ENCODE data around the gene PALD1. TPM values are rescaled to one million over a fixed set of nuclear protein-coding genes. Genes with fewer than 3 reads are reported as not detected.

Gene PALD1
- total and polyA plus RNA-seq, 4 experiments from 2014 or later, result not detected

DNA sequence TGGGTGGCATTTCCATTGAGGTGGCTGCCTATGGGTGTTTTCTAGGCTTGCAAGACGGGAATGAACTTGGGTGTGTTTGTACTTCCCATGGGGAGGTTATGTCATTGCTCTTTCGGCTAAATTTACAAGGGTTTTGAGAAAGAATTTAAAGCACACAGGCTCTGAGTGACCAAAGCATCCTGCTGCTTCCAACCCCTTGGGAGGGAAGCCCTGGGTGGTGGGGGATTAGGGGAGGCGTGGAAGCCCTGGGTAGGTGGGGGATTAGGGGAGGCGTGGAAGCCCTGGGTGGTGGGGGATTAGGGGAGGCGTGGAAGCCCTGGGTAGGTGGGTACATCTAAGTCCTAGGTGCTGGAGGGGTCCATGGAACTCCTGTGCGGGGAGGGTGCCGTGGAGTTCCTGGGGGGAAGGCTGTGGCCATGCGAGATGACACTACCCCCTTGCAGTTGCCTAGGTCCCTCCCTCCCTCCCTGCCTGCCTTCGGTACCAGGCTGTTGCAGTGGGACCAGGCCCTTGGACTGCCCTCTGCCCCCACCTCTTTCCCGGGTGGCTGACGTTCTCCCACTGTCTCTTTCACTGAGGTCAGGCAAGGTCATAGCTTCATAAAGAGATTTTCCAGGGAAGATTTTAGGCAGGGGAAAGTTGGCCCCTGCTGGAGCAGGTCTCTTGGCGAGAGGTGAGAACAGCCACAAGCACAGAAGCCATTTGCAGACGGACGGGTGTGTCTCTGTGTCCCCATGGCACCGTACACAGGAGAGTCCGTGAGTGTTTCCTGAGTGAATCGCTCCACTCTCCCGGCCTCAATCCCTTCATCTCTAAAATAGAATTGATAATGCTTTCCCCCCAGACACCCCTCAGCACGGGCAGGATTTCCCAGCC, 104.5 kb downstream of the PALD1 start:
- Histone ChIP-seq H3K27ac (ENCODE audit: low read depth, low read length) (no peak overlapping the region), H3K27me3 (ENCODE audit: insufficient read depth, low read length) (no peaks in the 10 kb centered on the region), H3K4me3 (ENCODE audit: low read length in 2 of 2) (no peak overlapping the region), H3K4me1 (ENCODE audit: insufficient read depth, low read length) (peaks cover 24% of the 10 kb centered on the region), H3K36me3 (ENCODE audit: insufficient read depth, low read length) (no peaks in the 10 kb centered on the region), H3K9me3 (ENCODE audit: control insufficient read depth in 1 of 2, low read length in 2 of 2) (no peaks in the 10 kb centered on the region)
- DNase-seq, result no peak
- Mint-ChIP-seq H3K9me3 (no peaks in the 10 kb centered on the region), H3K27ac (no peak overlapping the region), H3K4me3 (no peak overlapping the region), H3K36me3 (no peaks in the 10 kb centered on the region), H3K27me3 (no peaks in the 10 kb centered on the region), H3K4me1 (peaks cover 18 to 22% (median 21%) of the 10 kb centered on the region in 4 donors)
- ChIA-PET CTCF (ENCODE audit: partially characterized antibody) (no interaction called here), POLR2A (ENCODE audit: partially characterized antibody) (no interaction called here)
- intact Hi-C loops (cut with micrococcal nuclease), result no loop called here

DNA sequence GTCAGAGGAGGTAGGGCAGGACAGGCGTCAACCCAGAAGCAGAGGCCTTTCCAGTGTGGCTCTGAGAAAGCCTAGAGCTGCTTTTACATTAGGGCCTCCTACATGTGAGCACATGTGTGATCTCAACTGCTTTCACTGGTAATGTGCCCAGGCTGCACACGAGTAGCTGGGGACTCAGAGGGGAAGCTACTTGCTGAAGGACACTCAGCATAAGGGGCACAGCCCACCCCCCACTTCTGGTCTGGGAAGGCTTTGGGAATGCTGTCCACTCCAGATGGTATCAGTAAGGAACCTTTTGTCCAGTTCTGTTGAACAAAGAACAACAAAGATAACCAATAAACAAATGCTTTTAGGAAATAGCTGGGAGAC, 105.1 kb downstream of the PALD1 start:
- no peaks in the 10 kb centered on the region for H3K36me3 Mint-ChIP-seq
- POLR2A ChIA-PET (ENCODE audit: partially characterized antibody), result no interaction called here
- peaks cover 12 to 16% (median 15%) of the 10 kb centered on the region in 4 donors for H3K4me1 Mint-ChIP-seq
- DNase-seq, result no peak
- Histone ChIP-seq H3K4me3 (ENCODE audit: low read length in 2 of 2) (no peak overlapping the region), H3K4me1 (ENCODE audit: insufficient read depth, low read length) (peaks cover 18% of the 10 kb centered on the region), H3K27ac (ENCODE audit: low read depth, low read length) (no peak overlapping the region), H3K9me3 (ENCODE audit: control insufficient read depth in 1 of 2, low read length in 2 of 2) (no peaks in the 10 kb centered on the region), H3K27me3 (ENCODE audit: insufficient read depth, low read length) (no peaks in the 10 kb centered on the region), H3K36me3 (ENCODE audit: insufficient read depth, low read length) (no peaks in the 10 kb centered on the region)
- H3K4me3 Mint-ChIP-seq, result no peak overlapping the region
- H3K27ac Mint-ChIP-seq, result no peak overlapping the region
- H3K27me3 Mint-ChIP-seq, result peaks cover 0 to 2% of the 10 kb centered on the region in 2 donors
- H3K9me3 Mint-ChIP-seq, result no peaks in the 10 kb centered on the region
- intact Hi-C loops (cut with micrococcal nuclease), result no loop called here
- CTCF ChIA-PET (ENCODE audit: partially characterized antibody), result no interaction called here

DNA sequence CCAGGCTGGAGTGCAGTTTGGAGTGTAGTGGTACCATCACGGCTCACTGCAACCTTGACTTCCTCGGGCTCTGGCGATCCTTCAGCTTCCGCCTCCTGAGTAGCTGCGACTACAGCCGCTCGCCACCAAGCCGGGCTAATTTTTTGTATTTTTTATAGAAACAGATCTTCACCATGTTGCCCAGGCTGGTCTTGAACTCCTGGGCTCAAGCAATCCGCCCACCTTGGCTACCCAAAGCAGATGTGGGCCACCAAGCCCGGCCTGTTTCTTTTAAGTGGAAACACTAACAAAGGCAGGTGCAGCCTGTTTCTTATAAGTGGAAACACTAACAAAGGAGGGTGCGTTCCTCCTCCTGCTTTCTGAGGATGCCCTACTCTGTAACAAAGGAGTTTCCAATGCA, 105.8 kb downstream of the PALD1 start:
- no peaks in the 10 kb centered on the region for H3K9me3 ChIP-seq (ENCODE audit: control insufficient read depth in 1 of 2, low read length in 2 of 2)
- Mint-ChIP-seq H3K27me3 (peaks cover 0 to 5% of the 10 kb centered on the region in 2 donors), H3K27ac (no peak overlapping the region), H3K4me3 (no peak overlapping the region), H3K9me3 (no peaks in the 10 kb centered on the region), H3K36me3 (no peaks in the 10 kb centered on the region), H3K4me1 (peaks cover 7 to 9% (median 8%) of the 10 kb centered on the region in 4 donors)
- ChIA-PET CTCF (ENCODE audit: partially characterized antibody) (no interaction called here), POLR2A (ENCODE audit: partially characterized antibody) (no interaction called here)
- H3K4me1 ChIP-seq (ENCODE audit: insufficient read depth, low read length), result peaks cover 11% of the 10 kb centered on the region
- intact Hi-C loops (cut with micrococcal nuclease), result no loop called here
- no peak overlapping the region for H3K4me3 ChIP-seq (ENCODE audit: low read length in 2 of 2)
- H3K27ac ChIP-seq (ENCODE audit: low read depth, low read length), result no peak overlapping the region
- no peak for DNase-seq
- H3K36me3 ChIP-seq (ENCODE audit: insufficient read depth, low read length), result no peaks in the 10 kb centered on the region
- H3K27me3 ChIP-seq (ENCODE audit: insufficient read depth, low read length), result no peaks in the 10 kb centered on the region

DNA sequence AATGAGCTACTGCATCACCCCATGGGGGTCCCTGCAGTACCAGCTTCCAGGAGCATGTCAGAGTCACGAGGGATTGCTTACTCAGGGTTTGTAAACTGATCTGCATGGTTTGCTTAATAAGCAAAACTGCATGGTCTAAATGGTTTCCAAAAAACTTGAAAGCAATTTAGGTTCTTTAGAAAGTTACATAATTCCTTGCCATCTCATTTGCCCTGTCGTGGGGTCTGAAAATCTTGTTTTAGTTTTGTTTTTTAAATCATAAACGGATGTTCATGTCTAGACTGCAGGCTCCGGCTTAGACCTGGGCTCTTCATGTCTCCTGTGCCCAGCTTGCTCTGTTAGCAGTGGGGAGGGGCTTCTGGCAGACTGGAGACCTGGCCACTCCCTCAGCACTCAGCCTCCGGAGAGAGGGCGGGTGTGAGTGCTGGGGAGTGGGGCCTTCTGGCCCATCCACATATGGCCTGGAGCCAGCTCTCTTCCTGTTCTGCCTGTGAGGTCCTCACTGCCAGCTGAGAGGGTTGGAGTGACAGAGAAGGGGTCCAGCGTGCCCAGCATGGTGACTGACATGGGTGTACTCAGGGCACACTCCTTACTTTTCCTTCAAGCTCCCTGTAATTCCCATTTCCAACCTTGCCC, 106.5 kb downstream of the PALD1 start:
- Mint-ChIP-seq H3K36me3 (no peaks in the 10 kb centered on the region), H3K9me3 (no peaks in the 10 kb centered on the region), H3K4me1 (peaks cover under 1 to 2% (median 2%) of the 10 kb centered on the region in 4 donors), H3K4me3 (no peak overlapping the region), H3K27ac (no peak overlapping the region), H3K27me3 (peaks cover 0 to 5% of the 10 kb centered on the region in 2 donors)
- H3K4me3 ChIP-seq (ENCODE audit: low read length in 2 of 2), result no peak overlapping the region
- no peak overlapping the region for H3K27ac ChIP-seq (ENCODE audit: low read depth, low read length)
- no peaks in the 10 kb centered on the region for H3K9me3 ChIP-seq (ENCODE audit: control insufficient read depth in 1 of 2, low read length in 2 of 2)
- no peaks in the 10 kb centered on the region for H3K27me3 ChIP-seq (ENCODE audit: insufficient read depth, low read length)
- intact Hi-C loops (cut with micrococcal nuclease), result no loop called here
- H3K36me3 ChIP-seq (ENCODE audit: insufficient read depth, low read length), result no peaks in the 10 kb centered on the region
- ChIA-PET CTCF (ENCODE audit: partially characterized antibody) (interaction anchor here (1.8 kb wide), 1 partner anchor 26 kb away, joined by 5 read pairs; no protein-coding TSS in a partner anchor), POLR2A (ENCODE audit: partially characterized antibody) (no interaction called here)
- H3K4me1 ChIP-seq (ENCODE audit: insufficient read depth, low read length), result peaks cover 4% of the 10 kb centered on the region
- DNase-seq, result no peak

DNA sequence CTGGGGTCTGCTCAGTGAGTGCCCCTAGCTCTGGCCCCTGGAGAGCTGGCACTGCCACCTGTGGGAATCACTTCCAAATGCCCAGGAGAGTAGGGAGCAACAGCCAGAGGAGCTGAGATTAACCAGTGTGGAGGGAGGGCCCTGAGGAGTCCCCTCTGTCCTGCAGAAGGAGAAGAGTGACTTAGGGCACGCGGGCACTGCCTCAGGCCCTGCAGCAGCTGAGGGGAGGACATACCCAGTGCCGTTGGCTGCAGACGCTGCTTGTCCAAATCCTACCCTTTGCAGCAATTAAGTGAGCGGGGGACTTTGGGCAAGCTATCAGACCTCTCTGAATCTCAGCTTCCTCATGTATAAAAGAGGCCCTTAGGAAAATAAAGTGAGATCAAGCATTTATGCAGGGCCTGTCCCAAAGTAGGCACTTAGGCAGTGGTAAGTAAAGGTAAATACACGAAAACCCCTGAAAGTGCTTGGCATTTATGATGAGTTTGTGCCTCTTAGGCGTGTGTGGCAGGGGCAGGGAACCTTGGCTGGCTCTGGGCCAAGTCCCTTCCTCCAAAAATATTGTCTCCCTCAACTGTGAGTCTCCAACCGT, 107.1 kb downstream of the PALD1 start:
- peaks cover 0 to 5% of the 10 kb centered on the region in 2 donors for H3K27me3 Mint-ChIP-seq
- Histone ChIP-seq H3K4me1 (ENCODE audit: insufficient read depth, low read length) (no peaks in the 10 kb centered on the region), H3K27ac (ENCODE audit: low read depth, low read length) (no peak overlapping the region), H3K9me3 (ENCODE audit: control insufficient read depth in 1 of 2, low read length in 2 of 2) (no peaks in the 10 kb centered on the region), H3K4me3 (ENCODE audit: low read length in 2 of 2) (no peak overlapping the region), H3K27me3 (ENCODE audit: insufficient read depth, low read length) (no peaks in the 10 kb centered on the region), H3K36me3 (ENCODE audit: insufficient read depth, low read length) (no peaks in the 10 kb centered on the region)
- H3K9me3 Mint-ChIP-seq, result no peaks in the 10 kb centered on the region
- H3K36me3 Mint-ChIP-seq, result no peaks in the 10 kb centered on the region
- intact Hi-C loops (cut with micrococcal nuclease), result no loop called here
- CTCF ChIA-PET (ENCODE audit: partially characterized antibody), result interaction anchor here (0.9 to 1.8 kb wide), 2 partner anchors 27 to 34 kb away, joined by 3 to 5 read pairs; no protein-coding TSS in a partner anchor
- POLR2A ChIA-PET (ENCODE audit: partially characterized antibody), result no interaction called here
- H3K27ac Mint-ChIP-seq, result no peak overlapping the region
- no peak for DNase-seq
- H3K4me3 Mint-ChIP-seq, result no peak overlapping the region
- no peaks in the 10 kb centered on the region for H3K4me1 Mint-ChIP-seq

DNA sequence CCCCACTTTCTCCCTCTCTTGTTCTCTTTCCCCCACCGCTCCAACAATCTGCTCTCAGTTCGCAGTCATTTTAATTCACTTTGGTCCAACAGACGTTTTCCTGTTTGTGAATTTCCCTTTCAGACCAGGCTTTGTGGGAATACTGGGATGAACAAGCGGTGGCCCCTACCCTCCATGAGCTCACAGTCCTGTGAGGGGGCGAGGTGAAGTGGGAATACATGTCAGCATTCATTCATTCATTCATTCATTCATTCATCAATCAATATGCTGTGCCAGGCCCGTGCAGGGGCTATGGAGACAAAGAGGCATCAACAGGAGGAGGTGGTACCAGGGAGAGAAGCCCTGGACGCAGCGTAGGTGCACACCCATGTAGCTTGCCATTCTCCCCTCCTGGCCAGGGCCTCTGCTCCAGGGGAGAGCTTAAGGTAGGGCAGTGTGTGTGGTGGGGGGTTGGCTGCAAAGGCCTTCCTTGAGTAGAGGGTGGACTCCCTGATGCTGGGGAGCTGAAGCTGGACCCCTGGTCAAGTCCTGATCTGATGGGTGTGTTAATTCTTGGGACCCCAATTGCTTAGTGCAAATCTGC, 107.9 kb downstream of the PALD1 start:
- no peak overlapping the region for H3K4me3 ChIP-seq (ENCODE audit: low read length in 2 of 2)
- Mint-ChIP-seq H3K27me3 (peaks cover 0 to 5% of the 10 kb centered on the region in 2 donors), H3K9me3 (no peaks in the 10 kb centered on the region), H3K4me1 (peaks cover 0 to 3% (median 0%) of the 10 kb centered on the region in 4 donors), H3K27ac (no peak overlapping the region), H3K4me3 (no peak overlapping the region), H3K36me3 (no peaks in the 10 kb centered on the region)
- POLR2A ChIA-PET (ENCODE audit: partially characterized antibody), result no interaction called here
- no peaks in the 10 kb centered on the region for H3K9me3 ChIP-seq (ENCODE audit: control insufficient read depth in 1 of 2, low read length in 2 of 2)
- H3K27ac ChIP-seq (ENCODE audit: low read depth, low read length), result no peak overlapping the region
- no peaks in the 10 kb centered on the region for H3K4me1 ChIP-seq (ENCODE audit: insufficient read depth, low read length)
- H3K36me3 ChIP-seq (ENCODE audit: insufficient read depth, low read length), result no peaks in the 10 kb centered on the region
- intact Hi-C loops (cut with micrococcal nuclease), result no loop called here
- CTCF ChIA-PET (ENCODE audit: partially characterized antibody), result interaction anchor here (0.9 to 1.8 kb wide), 2 partner anchors 28 to 35 kb away, joined by 3 to 5 read pairs; no protein-coding TSS in a partner anchor
- DNase-seq, result no peak
- no peaks in the 10 kb centered on the region for H3K27me3 ChIP-seq (ENCODE audit: insufficient read depth, low read length)
